G401 (cell line): ENCODE data around the gene SPATA31C1. TPM values are rescaled to one million over a fixed set of nuclear protein-coding genes. Genes with fewer than 3 reads are reported as not detected.
"Not testable (repeated sequence)": the region's sequence is repeated elsewhere in the genome, so short reads cannot be mapped to it uniquely, and the experiment has no call there.

Experiments
- DNase-seq: peaks from one replicate; pipeline ENCODE4 v3.0.0-alpha.2; 2015; ENCODE audit warnings: low spot score
- in situ Hi-C: cut with HindIII; loops from 2 replicates; pipeline ENCODE4 v1.10.0; 2016; ENCODE audit warnings: low sequenced_read_pairs, mixed read lengths
- total RNA-seq: library from RNA; depleted of rRNA; stranded (reverse); fragments of >200 nt; shearing (Covaris generic); gene quantifications from 2 replicates; pipeline ENCODE4 v1.2.3, GENCODE V29; 2014; rRNA removed

SPATA31C1 gene
- not detected in 2 replicates for total RNA-seq

GRCh38 chr9:87917662-87918061 is at the start of gene SPATA31C1:
TSS of gene SPATA31C1 (plus strand) at chr9:87917962.
- in situ Hi-C loops, DNase-seq: not testable (repeated sequence)

GRCh38 chr9:87868175-87868574 is 49.6 kb upstream of the SPATA31C1 start:
- in situ Hi-C loops = no loop called here
- no peak for DNase-seq

GRCh38 chr9:87868635-87869034 is 49.1 kb upstream of the SPATA31C1 start:
- in situ Hi-C loops = no loop called here
- no peak for DNase-seq

GRCh38 chr9:87869082-87869481 is 48.7 kb upstream of the SPATA31C1 start:
- no peak for DNase-seq
- in situ Hi-C loops = no loop called here

GRCh38 chr9:87871425-87872078 is 46.2 kb upstream of the SPATA31C1 start:
- in situ Hi-C loops = no loop called here
- DNase-seq = no peak

GRCh38 chr9:87872079-87872624 is 45.6 kb upstream of the SPATA31C1 start:
- in situ Hi-C loops = no loop called here
- DNase-seq = no peak

- in situ Hi-C loops = no loop called here
- DNase-seq = no peak
Measured at GRCh38 chr9:87873607-87874303, 44.0 kb upstream of the SPATA31C1 start.

- DNase-seq = no peak
- in situ Hi-C loops = no loop called here
Measured at GRCh38 chr9:87874304-87874623, 43.5 kb upstream of the SPATA31C1 start.

GRCh38 chr9:87875060-87875459 is 42.7 kb upstream of the SPATA31C1 start:
- DNase-seq = no peak
- in situ Hi-C loops = no loop called here

GRCh38 chr9:87875831-87876545 is 41.8 kb upstream of the SPATA31C1 start:
- no peak for DNase-seq
- in situ Hi-C loops = no loop called here

GRCh38 chr9:87876708-87877107 is 41.1 kb upstream of the SPATA31C1 start:
- in situ Hi-C loops = no loop called here
- DNase-seq = no peak

- DNase-seq = no peak
- in situ Hi-C loops = no loop called here
Measured at GRCh38 chr9:87878989-87879511, 38.7 kb upstream of the SPATA31C1 start.

- no peak for DNase-seq
- in situ Hi-C loops = no loop called here
Measured at GRCh38 chr9:87880116-87880515, 37.6 kb upstream of the SPATA31C1 start.

GRCh38 chr9:87880683-87881082 is 37.1 kb upstream of the SPATA31C1 start:
- in situ Hi-C loops = no loop called here
- DNase-seq = no peak

- in situ Hi-C loops = no loop called here
- no peak for DNase-seq
Measured at GRCh38 chr9:87882627-87883026, 35.1 kb upstream of the SPATA31C1 start, which contains the start of gene SPATA31E1. TSS of gene SPATA31E1 (plus strand) at chr9:87882877. CDS start at chr9:87882892, 15 bp downstream.

GRCh38 chr9:87883274-87883673 is 34.5 kb upstream of the SPATA31C1 start:
- DNase-seq = no peak
- in situ Hi-C loops = no loop called here

- DNase-seq = no peak
- in situ Hi-C loops = no loop called here
Measured at GRCh38 chr9:87883990-87884389, 33.8 kb upstream of the SPATA31C1 start.

GRCh38 chr9:87884578-87885459 is 32.9 kb upstream of the SPATA31C1 start:
- no peak for DNase-seq
- in situ Hi-C loops = no loop called here
